Progenitor cell of endocrine pancreas (in vitro differentiated cells): ENCODE data around the gene JADE1. TPM values are rescaled to one million over a fixed set of nuclear protein-coding genes. Genes with fewer than 3 reads are reported as not detected.

Experiments used
- DNase-seq: peaks from one replicate; pipeline ENCODE4 v3.0.0; 2021; ENCODE audit warnings: low spot score; ENCODE audit not compliant: unreplicated experiment
- H3K27ac Mint-ChIP-seq: 2 replicates; pipeline ENCODE4 v1.8.0; 2021; ENCODE audit warnings: mild to moderate bottlenecking, moderate library complexity, mixed read lengths
- H3K27me3 Mint-ChIP-seq: 2 replicates; pipeline ENCODE4 v1.8.0; 2021; ENCODE audit warnings: mixed read lengths
- H3K36me3 Mint-ChIP-seq: 2 replicates; pipeline ENCODE4 v1.8.0; 2022; ENCODE audit warnings: mixed read lengths; ENCODE audit not compliant: insufficient read depth
- H3K4me1 Mint-ChIP-seq: 2 replicates; pipeline ENCODE4 v1.8.0; 2021; ENCODE audit warnings: low read depth, mixed read lengths
- H3K4me3 Mint-ChIP-seq: 2 replicates; pipeline ENCODE4 v1.8.0; 2021; ENCODE audit warnings: low read depth, mild to moderate bottlenecking, moderate library complexity, mixed read lengths
- H3K9me3 Mint-ChIP-seq: 2 replicates; pipeline ENCODE4 v1.8.0; 2021; ENCODE audit warnings: low read depth, mixed read lengths
- total RNA-seq: library from RNA; stranded (reverse); gene quantifications from 2 replicates; pipeline ENCODE4 v1.2.1, GENCODE V29; 2021
- TF ChIP-seq, protein P1 (sequence below): fragments of 200-600 bp; sonication (generic); IDR thresholded peaks from one replicate; pipeline ENCODE4 v1.5.0; 2021; ENCODE audit warnings: antibody characterized with exemption, mild to moderate bottlenecking; ENCODE audit not compliant: unreplicated experiment

JADE1 gene
- total RNA-seq, 1 donor from 2014 or later = 35.3 TPM

DNA sequence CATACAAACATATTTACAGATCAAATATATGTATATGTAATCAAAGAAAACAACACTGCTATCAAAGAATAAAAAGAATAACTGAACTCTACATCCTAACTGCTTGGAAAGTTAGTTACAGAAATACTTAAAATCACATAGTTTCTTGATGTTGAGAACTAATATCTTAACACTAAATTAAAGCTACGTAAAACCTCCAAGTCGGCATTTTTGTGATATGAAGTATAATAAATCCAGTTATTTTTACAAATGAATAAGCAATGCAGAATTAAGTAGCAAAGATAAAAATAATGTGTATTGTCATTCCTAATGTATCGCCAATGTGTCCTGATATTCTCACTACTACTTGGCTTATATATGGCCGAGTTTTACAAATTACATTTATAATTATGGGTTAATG lies 68.4 kb downstream of the JADE1 start:
- Mint-ChIP-seq H3K36me3 (peaks cover 2% of the 10 kb centered on the region), H3K27me3 (no peaks in the 10 kb centered on the region)
- TF ChIP-seq, protein P1, sequence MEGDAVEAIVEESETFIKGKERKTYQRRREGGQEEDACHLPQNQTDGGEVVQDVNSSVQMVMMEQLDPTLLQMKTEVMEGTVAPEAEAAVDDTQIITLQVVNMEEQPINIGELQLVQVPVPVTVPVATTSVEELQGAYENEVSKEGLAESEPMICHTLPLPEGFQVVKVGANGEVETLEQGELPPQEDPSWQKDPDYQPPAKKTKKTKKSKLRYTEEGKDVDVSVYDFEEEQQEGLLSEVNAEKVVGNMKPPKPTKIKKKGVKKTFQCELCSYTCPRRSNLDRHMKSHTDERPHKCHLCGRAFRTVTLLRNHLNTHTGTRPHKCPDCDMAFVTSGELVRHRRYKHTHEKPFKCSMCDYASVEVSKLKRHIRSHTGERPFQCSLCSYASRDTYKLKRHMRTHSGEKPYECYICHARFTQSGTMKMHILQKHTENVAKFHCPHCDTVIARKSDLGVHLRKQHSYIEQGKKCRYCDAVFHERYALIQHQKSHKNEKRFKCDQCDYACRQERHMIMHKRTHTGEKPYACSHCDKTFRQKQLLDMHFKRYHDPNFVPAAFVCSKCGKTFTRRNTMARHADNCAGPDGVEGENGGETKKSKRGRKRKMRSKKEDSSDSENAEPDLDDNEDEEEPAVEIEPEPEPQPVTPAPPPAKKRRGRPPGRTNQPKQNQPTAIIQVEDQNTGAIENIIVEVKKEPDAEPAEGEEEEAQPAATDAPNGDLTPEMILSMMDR = no peak

DNA sequence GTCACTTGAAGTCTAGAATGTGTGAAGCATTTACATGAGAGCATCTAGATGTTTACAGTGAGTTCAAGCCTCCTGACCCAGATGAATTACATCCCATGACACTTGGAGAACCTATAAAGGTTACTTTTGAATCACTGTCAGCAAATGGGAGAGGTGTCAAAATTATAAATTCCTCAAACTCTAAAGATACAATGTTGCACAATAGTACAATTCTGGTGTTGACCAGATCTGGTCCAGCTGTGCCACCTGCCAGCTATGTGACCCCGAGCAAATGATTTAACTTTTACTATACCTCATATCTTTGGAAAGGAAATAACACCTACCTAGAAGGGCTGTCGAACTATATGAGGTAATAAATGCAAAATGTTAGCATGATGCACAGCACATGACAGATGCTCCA lies 69.8 kb downstream of the JADE1 start:
- Mint-ChIP-seq H3K4me1 (no peaks in the 10 kb centered on the region), H3K36me3 (peaks cover 2% of the 10 kb centered on the region), H3K9me3 (no peaks in the 10 kb centered on the region), H3K27me3 (no peaks in the 10 kb centered on the region), H3K4me3 (no peak overlapping the region), H3K27ac (no peak overlapping the region)
- TF ChIP-seq, protein P1 = no peak
- no peak for DNase-seq

More for the DNA sequence above, 68.4 kb downstream of the JADE1 start:
- Mint-ChIP-seq H3K4me1 (no peaks in the 10 kb centered on the region), H3K27ac (no peak overlapping the region), H3K4me3 (no peak overlapping the region), H3K9me3 (no peaks in the 10 kb centered on the region)
- DNase-seq = no peak

DNA sequence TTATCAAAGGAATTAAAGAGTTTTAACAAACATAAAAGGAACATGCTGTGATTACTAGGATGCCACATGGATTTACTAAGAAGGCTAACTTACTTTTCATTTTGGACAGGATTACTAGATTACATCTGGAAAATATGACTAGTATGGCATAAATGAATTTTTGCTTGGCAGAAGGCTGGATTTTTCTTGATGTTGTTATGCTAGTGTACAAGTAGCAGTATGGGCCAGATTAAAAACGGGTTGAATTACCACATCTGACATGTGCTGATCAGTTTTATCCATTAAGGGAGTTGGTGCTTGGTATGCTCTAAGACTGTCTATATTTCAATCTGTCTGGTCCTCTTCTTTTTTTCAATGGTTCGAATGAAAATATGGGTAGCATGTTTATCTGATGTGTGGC lies 70.5 kb downstream of the JADE1 start:
- no peak overlapping the region for H3K27ac Mint-ChIP-seq
- no peaks in the 10 kb centered on the region for H3K4me1 Mint-ChIP-seq
- H3K9me3 Mint-ChIP-seq = no peaks in the 10 kb centered on the region
- no peaks in the 10 kb centered on the region for H3K27me3 Mint-ChIP-seq
- no peak for DNase-seq
- no peak overlapping the region for H3K4me3 Mint-ChIP-seq
- TF ChIP-seq, protein P1 = no peak
- H3K36me3 Mint-ChIP-seq = peaks cover 2% of the 10 kb centered on the region

DNA sequence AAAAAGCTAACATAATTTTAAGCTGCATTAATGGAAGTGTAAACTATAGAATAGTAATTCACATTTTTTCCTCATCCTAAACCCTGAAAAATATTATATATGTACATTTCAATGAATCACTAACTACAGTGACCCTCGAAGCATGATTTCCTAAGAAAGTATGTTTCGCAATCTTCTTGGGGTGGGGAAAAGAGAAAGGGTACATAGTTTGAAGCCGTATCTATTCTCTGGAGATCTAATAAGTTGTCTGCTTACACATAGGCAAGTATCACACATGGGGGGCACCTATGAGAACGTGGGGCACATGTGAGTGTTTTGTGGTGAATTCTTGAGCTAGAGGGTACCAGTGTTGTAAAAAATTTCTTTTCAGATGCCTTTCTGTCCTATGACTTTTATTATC lies 71.2 kb downstream of the JADE1 start:
- no peaks in the 10 kb centered on the region for H3K27me3 Mint-ChIP-seq
- no peak overlapping the region for H3K27ac Mint-ChIP-seq
- no peak for DNase-seq
- TF ChIP-seq, protein P1 = no peak
- no peaks in the 10 kb centered on the region for H3K9me3 Mint-ChIP-seq
- no peaks in the 10 kb centered on the region for H3K4me1 Mint-ChIP-seq
- no peaks in the 10 kb centered on the region for H3K36me3 Mint-ChIP-seq
- H3K4me3 Mint-ChIP-seq = no peak overlapping the region

DNA sequence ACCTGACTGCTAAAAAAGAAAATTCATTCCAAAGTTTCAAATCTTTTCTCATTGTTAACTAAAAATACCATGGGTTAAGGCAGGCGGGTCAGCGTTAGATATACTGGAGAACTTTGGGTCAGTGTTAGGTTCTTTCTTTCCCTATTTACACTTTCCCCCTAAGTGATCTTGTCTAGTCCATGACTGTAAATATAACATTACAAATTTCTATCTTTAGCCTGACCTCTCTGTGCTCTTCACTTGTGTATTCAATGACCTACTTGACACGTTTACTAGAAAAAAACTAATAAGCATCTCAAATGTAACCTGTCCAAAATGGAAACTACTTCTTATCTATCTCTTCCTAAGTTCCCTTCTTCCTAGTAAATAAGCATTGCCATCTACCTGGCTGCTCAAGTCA lies 95.3 kb downstream of the JADE1 start:
- H3K36me3 Mint-ChIP-seq = no peaks in the 10 kb centered on the region
- no peaks in the 10 kb centered on the region for H3K27me3 Mint-ChIP-seq
- H3K4me3 Mint-ChIP-seq = no peak overlapping the region
- H3K9me3 Mint-ChIP-seq = no peaks in the 10 kb centered on the region
- no peaks in the 10 kb centered on the region for H3K4me1 Mint-ChIP-seq
- DNase-seq = no peak
- TF ChIP-seq, protein P1 = no peak
- H3K27ac Mint-ChIP-seq = no peak overlapping the region
